Measurements from ENCODE around the gene AIF1L.

The AIF1L gene

DNA sequence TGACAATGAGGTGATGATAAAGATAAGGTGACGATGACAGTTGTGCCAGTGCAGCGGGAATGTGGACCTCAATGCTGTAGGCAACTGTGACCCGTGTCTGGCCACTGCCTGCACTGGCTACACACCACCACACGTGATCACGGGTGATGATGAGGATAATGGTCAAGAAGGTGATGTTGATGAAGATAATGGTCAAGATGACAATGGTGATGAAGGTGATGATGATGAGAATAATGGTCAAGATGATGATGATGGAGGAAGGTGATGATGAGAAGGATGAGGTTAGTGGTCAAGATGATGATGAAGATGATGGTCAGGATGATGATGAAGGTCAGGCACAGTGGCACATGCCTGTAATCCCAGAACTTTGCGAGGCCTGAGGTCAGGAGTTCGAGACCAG, 30.7 kb upstream of the AIF1L start:
- no peak for DNase-seq (ENCODE audit: low spot score)
- in situ Hi-C loops (cut with MboI; ENCODE audit: low sequenced_read_pairs, unreplicated experiment): no loop called here
- TF ChIP-seq, protein P1, sequence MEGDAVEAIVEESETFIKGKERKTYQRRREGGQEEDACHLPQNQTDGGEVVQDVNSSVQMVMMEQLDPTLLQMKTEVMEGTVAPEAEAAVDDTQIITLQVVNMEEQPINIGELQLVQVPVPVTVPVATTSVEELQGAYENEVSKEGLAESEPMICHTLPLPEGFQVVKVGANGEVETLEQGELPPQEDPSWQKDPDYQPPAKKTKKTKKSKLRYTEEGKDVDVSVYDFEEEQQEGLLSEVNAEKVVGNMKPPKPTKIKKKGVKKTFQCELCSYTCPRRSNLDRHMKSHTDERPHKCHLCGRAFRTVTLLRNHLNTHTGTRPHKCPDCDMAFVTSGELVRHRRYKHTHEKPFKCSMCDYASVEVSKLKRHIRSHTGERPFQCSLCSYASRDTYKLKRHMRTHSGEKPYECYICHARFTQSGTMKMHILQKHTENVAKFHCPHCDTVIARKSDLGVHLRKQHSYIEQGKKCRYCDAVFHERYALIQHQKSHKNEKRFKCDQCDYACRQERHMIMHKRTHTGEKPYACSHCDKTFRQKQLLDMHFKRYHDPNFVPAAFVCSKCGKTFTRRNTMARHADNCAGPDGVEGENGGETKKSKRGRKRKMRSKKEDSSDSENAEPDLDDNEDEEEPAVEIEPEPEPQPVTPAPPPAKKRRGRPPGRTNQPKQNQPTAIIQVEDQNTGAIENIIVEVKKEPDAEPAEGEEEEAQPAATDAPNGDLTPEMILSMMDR (IDR thresholded peaks at IDR 0.05; ENCODE audit: borderline replicate concordance, control extremely low read depth, extremely low read depth, insufficient read depth, missing control alignments): no peak

DNA sequence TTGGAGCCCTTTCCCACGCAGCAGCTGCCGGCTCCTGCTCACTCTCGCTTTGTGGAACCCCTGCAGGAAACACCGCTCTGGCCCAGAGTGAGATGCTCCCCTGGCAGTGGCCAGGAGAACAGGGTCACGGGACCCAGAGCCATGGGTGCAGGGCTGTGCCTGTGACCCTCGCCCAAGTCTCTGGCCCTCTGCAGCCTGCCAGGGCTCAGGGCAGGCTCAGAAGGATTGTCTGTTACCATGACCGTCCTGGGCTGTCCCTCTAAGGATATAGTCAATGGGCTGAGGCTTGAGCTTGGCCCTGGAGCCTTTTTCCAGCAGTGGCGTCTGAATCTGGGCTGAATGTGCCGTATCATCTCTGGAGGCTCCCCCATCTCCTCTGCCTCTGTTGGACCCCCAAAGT, 28.7 kb upstream of the AIF1L start:
- TF ChIP-seq, protein P1 (IDR thresholded peaks at IDR 0.05; ENCODE audit: borderline replicate concordance, control extremely low read depth, extremely low read depth, insufficient read depth, missing control alignments): no peak
- no peak for DNase-seq (ENCODE audit: low spot score)
- in situ Hi-C loops (cut with MboI; ENCODE audit: low sequenced_read_pairs, unreplicated experiment): no loop called here

DNA sequence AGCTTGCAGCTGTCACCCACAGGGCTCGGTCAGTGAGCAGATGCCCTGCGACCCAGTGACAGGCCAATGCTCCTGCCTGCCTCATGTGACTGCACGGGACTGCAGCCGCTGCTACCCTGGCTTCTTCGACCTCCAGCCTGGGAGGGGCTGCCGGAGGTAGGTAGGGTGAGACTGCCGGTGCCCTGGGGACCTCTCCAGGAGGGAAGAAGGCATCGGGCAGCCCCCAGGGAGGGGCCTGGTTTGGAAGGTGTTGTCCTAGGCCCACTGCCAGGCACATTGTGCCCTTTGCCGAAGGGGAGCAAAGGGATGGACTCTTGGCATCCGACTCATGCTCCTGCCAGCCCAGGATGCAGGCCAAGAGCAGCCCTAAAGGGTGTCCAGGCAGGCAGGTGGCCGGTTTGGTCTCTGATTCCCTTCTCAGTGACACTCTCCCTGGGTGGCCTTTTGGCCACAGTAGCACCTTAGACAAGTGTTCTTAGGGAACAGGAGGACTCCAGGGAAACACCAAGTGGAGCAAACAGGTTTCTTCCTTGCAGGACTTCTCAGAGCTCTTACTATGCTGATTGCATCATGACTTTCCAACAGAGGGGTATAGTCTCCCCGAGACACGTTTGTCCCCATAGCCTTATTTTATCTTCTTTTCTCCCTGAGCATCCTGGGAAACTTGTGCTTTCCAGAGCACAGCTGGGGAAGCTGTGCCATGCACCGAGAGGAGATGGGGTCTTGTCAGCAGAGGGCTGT, 28.1 kb upstream of the AIF1L start:
- in situ Hi-C loops (cut with MboI; ENCODE audit: low sequenced_read_pairs, unreplicated experiment): no loop called here
- no peak for DNase-seq (ENCODE audit: low spot score)
- TF ChIP-seq, protein P1 (IDR thresholded peaks at IDR 0.05; ENCODE audit: borderline replicate concordance, control extremely low read depth, extremely low read depth, insufficient read depth, missing control alignments): no peak

DNA sequence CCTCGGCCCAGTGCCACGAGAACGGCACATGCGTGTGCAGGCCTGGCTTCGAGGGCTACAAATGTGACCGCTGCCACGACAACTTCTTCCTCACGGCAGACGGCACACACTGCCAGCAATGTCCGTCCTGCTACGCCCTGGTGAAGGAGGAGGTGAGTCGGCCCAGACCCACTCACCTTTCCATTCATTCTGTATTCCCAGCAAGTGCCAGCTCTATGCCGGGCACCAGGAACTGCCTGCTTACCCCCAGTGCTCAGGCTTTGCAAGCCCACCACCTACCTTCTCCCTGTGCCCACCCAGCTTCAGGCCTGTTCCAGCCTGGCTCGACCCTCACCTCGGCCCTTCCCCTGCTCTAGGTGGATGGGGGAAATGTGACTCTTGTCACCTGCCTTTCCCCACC, 26.6 kb upstream of the AIF1L start:
- TF ChIP-seq, protein P1 (IDR thresholded peaks at IDR 0.05; ENCODE audit: borderline replicate concordance, control extremely low read depth, extremely low read depth, insufficient read depth, missing control alignments): no peak
- in situ Hi-C loops (cut with MboI; ENCODE audit: low sequenced_read_pairs, unreplicated experiment): no loop called here
- DNase-seq (ENCODE audit: low spot score): no peak

DNA sequence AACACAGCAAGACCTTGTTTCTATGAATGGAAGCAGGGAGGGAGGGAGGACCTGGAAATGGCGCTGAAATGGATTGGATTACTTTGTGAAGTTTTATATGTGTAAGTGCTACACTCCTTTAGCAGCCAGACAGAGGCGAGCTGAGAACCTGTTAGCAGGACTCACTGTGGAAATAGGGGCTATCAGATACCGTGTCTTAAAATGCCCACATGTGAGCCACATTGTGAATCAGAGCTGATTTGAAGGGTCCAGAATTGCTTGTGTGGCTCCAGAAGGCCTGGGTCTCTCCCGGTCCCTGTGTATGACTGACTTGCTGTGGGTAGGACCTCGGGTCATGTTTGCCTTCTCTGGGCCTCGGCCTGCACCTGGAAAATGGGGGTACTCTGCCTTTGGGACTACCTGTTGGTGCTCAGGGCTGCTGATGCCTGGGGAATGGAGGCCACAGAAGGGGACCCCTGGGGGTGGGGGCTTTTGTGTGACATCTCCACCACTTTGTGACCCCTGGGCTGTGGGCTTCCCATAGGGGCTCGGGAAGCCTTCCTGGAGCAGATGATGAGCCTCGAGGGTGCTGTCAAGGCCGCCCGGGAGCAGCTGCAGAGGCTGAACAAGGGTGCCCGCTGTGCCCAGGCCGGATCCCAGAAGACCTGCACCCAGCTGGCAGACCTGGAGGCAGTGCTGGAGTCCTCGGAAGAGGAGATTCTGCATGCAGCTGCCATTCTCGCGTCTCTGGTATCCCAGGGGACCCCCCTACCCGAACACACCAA, 24.0 kb upstream of the AIF1L start:
- in situ Hi-C loops (cut with MboI; ENCODE audit: low sequenced_read_pairs, unreplicated experiment): no loop called here
- TF ChIP-seq, protein P1 (IDR thresholded peaks at IDR 0.05; ENCODE audit: borderline replicate concordance, control extremely low read depth, extremely low read depth, insufficient read depth, missing control alignments): no peak

DNA sequence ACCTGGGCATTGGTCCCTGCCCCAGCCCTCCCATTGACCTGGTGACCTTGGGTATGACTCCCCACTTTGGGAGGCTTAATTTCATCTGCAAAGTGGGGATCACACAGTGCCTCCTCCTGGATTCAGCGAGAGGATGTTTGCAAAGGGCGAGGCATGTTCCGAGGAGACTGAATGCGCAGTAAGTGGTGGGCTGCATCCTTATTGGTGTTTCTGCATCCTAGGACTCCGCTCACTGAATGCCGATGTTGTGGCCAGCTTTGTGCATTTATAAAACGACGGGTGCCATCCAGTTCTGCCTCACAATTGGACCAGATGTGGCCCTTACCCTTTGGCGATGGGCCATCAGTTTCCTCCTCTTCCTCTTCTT, 23.5 kb upstream of the AIF1L start:
- DNase-seq (ENCODE audit: low spot score): no peak
- TF ChIP-seq, protein P1 (IDR thresholded peaks at IDR 0.05; ENCODE audit: borderline replicate concordance, control extremely low read depth, extremely low read depth, insufficient read depth, missing control alignments): no peak
- in situ Hi-C loops (cut with MboI; ENCODE audit: low sequenced_read_pairs, unreplicated experiment): no loop called here

More for the DNA sequence above, 24.0 kb upstream of the AIF1L start:
- DNase-seq (ENCODE audit: low spot score): no peak

All from GM13976 (cell line).